Right cardiac atrium (tissue), 5 donors: ENCODE results near the gene LRRC27. TPM values are rescaled to one million over a fixed set of nuclear protein-coding genes. Genes with fewer than 3 reads are reported as not detected.

Experiments
- ATAC-seq, 2 donors: fragments of 200-7000 bp; cut with Tn5 transposase; one replicate each; pipeline versions ENCODE4 v1.8.0 to v1.9.1; 2020; ENCODE audit warnings: moderate library complexity in 2 of 2, mild to moderate bottlenecking in 1 of 2
- DNase-seq, 3 donors: peaks; one replicate each; pipeline ENCODE4 v3.0.0-alpha.2; 2020
- H3K27ac ChIP-seq: one replicate; pipeline ENCODE4 v1.5.1; 2013; ENCODE audit warnings: mild to moderate bottlenecking, low read length, control low read depth, moderate library complexity
- H3K27me3 ChIP-seq: one replicate; pipeline ENCODE4 v1.6.1; 2013; ENCODE audit not compliant: control insufficient read depth, insufficient read depth
- H3K4me1 ChIP-seq: one replicate; pipeline ENCODE4 v1.6.1; 2013; ENCODE audit warnings: low read length; ENCODE audit not compliant: control insufficient read depth, insufficient read depth
- H3K4me3 ChIP-seq: one replicate; pipeline ENCODE4 v1.5.1; 2013; ENCODE audit warnings: low read length, control low read depth
- H3K9me3 ChIP-seq: one replicate; pipeline ENCODE4 v1.6.1; 2013; ENCODE audit warnings: low read length; ENCODE audit not compliant: control insufficient read depth
- WGBS: extraction: QIAGEN DNeasy Blood & Tissue Kit; methylation state at CpG from one replicate; pipeline ENCODE4 v1.1.7; 2013; 5-methylcytosine and 5-hydroxymethylcytosine counted together
- intact Hi-C, 4 donors: fragments of 100-400 bp; cut with DNase I; formaldehyde crosslinking; loops; one replicate each; pipeline versions ENCODE4 v1.11.0 to v1.14.0; 2022 to 2023
- polyA plus RNA-seq: library from polyadenylated mRNA; stranded (reverse); fragments of 200-250 nt; gene quantifications from one replicate; pipeline ENCODE4 v1.2.3, GENCODE V29; 2013
- total RNA-seq, 4 donors: library from RNA; stranded (reverse); fragmentation: NEBNext Ultra II Directional; extraction: Animal tissue kit (Norgen Biotek cat#: 25700); gene quantifications; one replicate each; pipeline ENCODE4 v1.2.1, GENCODE V29; 2021
- donor health status: healthy with polysubstance abuse.
- donor health status: DM: no; HTN: yes; CAD: no.
- donor health status: DM: no; HTN: no; CAD: no.
- donor health status: DM: no; HTN: yes; CAD: no; lungs with severe emphysema.
- donor health status: DM: yes; HTN: yes; CAD: no.

Gene LRRC27
- total and polyA plus RNA-seq, 5 donors: 3.7 to 9.3 (median 5.7) TPM

GRCh38 chr10:132362151-132362611, 30.2 kb downstream of the LRRC27 start:
- WGBS: 85% methylated on average over 12 of the region's 12 CpGs
- DNase-seq (peak in 1 of 3 donors; percentile 10), ATAC-seq (peak in 1 of 2 donors; percentile 17)
- intact Hi-C loops: no loop called here
- Histone ChIP-seq H3K4me1 (no peaks in the 10 kb centered on the region), H3K27me3 (no peaks in the 10 kb centered on the region), H3K4me3 (no peak overlapping the region), H3K27ac (no peak overlapping the region), H3K9me3 (no peaks in the 10 kb centered on the region)

GRCh38 chr10:132363376-132363775, 31.4 kb downstream of the LRRC27 start:
- H3K4me1 ChIP-seq: no peaks in the 10 kb centered on the region
- H3K27me3 ChIP-seq: no peaks in the 10 kb centered on the region
- 88% methylated on average over 15 of the region's 15 CpGs for WGBS
- no peak overlapping the region for H3K27ac ChIP-seq
- no peaks in the 10 kb centered on the region for H3K9me3 ChIP-seq
- H3K4me3 ChIP-seq: no peak overlapping the region
- ATAC-seq: no peak
- DNase-seq: no peak
- intact Hi-C loops: no loop called here

GRCh38 chr10:132363921-132364593, 32.1 kb downstream of the LRRC27 start:
- no peak overlapping the region for H3K4me3 ChIP-seq
- WGBS: 72% methylated on average over 14 of the region's 16 CpGs
- no peaks in the 10 kb centered on the region for H3K4me1 ChIP-seq
- no peaks in the 10 kb centered on the region for H3K27me3 ChIP-seq
- H3K27ac ChIP-seq: no peak overlapping the region
- DNase-seq (no peak), ATAC-seq (peak; percentile 86 to 88)
- no peaks in the 10 kb centered on the region for H3K9me3 ChIP-seq
- intact Hi-C loops: no loop called here

GRCh38 chr10:132364594-132364970, 32.6 kb downstream of the LRRC27 start:
- Histone ChIP-seq H3K27ac (no peak overlapping the region), H3K27me3 (no peaks in the 10 kb centered on the region), H3K4me1 (no peaks in the 10 kb centered on the region), H3K9me3 (no peaks in the 10 kb centered on the region), H3K4me3 (no peak overlapping the region)
- 60% methylated on average over 5 of the region's 14 CpGs for WGBS
- DNase-seq: peak in 2 of 3 donors; percentile 12 to 72
- peak; percentile 52 to 74 for ATAC-seq
- intact Hi-C loops: no loop called here

- no peaks in the 10 kb centered on the region for H3K27me3 ChIP-seq
- no peak overlapping the region for H3K27ac ChIP-seq
- H3K4me3 ChIP-seq: no peak overlapping the region
- intact Hi-C loops: no loop called here
- DNase-seq (no peak), ATAC-seq (no peak)
- 87% methylated on average over 9 of the region's 9 CpGs for WGBS
- H3K9me3 ChIP-seq: no peaks in the 10 kb centered on the region
- no peaks in the 10 kb centered on the region for H3K4me1 ChIP-seq
These were observed 33.1 kb downstream of the LRRC27 start for GRCh38 chr10:132365102-132365501.

- ATAC-seq: no peak
- intact Hi-C loops: no loop called here
- no peaks in the 10 kb centered on the region for H3K27me3 ChIP-seq
- H3K4me3 ChIP-seq: no peak overlapping the region
- no peak for DNase-seq
- no peaks in the 10 kb centered on the region for H3K4me1 ChIP-seq
- no peak overlapping the region for H3K27ac ChIP-seq
- WGBS: 94% methylated on average over 8 of the region's 8 CpGs
- H3K9me3 ChIP-seq: no peaks in the 10 kb centered on the region
These were observed 34.0 kb downstream of the LRRC27 start for GRCh38 chr10:132366006-132366405.

- WGBS: 80% methylated on average over 9 of the region's 9 CpGs
- no peak for DNase-seq
These were observed 34.5 kb downstream of the LRRC27 start for GRCh38 chr10:132366499-132366898.

GRCh38 chr10:132368391-132368790, 36.4 kb downstream of the LRRC27 start:
- intact Hi-C loops: no loop called here
- no peaks in the 10 kb centered on the region for H3K9me3 ChIP-seq
- DNase-seq (no peak), ATAC-seq (no peak)
- WGBS: 73% methylated on average over 4 of the region's 4 CpGs
- no peaks in the 10 kb centered on the region for H3K27me3 ChIP-seq
- no peak overlapping the region for H3K27ac ChIP-seq
- no peak overlapping the region for H3K4me3 ChIP-seq
- H3K4me1 ChIP-seq: no peaks in the 10 kb centered on the region

More at GRCh38 chr10:132366499-132366898, 34.5 kb downstream of the LRRC27 start:
- H3K27me3 ChIP-seq: no peaks in the 10 kb centered on the region
- H3K27ac ChIP-seq: no peak overlapping the region
- H3K4me1 ChIP-seq: no peaks in the 10 kb centered on the region
- intact Hi-C loops: no loop called here
- no peak for ATAC-seq
- no peak overlapping the region for H3K4me3 ChIP-seq
- no peaks in the 10 kb centered on the region for H3K9me3 ChIP-seq

- Histone ChIP-seq H3K27me3 (no peaks in the 10 kb centered on the region), H3K4me1 (no peaks in the 10 kb centered on the region), H3K27ac (no peak overlapping the region), H3K4me3 (no peak overlapping the region), H3K9me3 (no peaks in the 10 kb centered on the region)
- 74% methylated on average over 9 of the region's 9 CpGs for WGBS
- intact Hi-C loops: no loop called here
- DNase-seq: no peak
- ATAC-seq: no peak
These were observed 37.1 kb downstream of the LRRC27 start for GRCh38 chr10:132368881-132369635.

- DNase-seq: peak in 1 of 3 donors; percentile 22
- Histone ChIP-seq H3K4me3 (no peak overlapping the region), H3K9me3 (no peaks in the 10 kb centered on the region), H3K27me3 (no peaks in the 10 kb centered on the region), H3K4me1 (no peaks in the 10 kb centered on the region), H3K27ac (no peak overlapping the region)
- intact Hi-C loops: no loop called here
- no peak for ATAC-seq
- 93% methylated on average over 13 of the region's 13 CpGs for WGBS
These were observed 37.7 kb downstream of the LRRC27 start for GRCh38 chr10:132369636-132370185.
